HEK293 (cell line): Measurements from ENCODE around the gene TCERG1L.

Experiments used
- CTCF ChIA-PET: fragments of 350-600 bp; formaldehyde crosslinking; extraction: SDS; loops from one replicate; lab custom pipeline; 2021; ENCODE audit warnings: antibody characterized with exemption; lab: Yijun Ruan, JAX
- POLR2A ChIA-PET: fragments of 300-600 bp; formaldehyde crosslinking; extraction: SDS; loops from one replicate; lab custom pipeline; 2020; ENCODE audit warnings: antibody characterized with exemption, inconsistent platforms; lab: Yijun Ruan, JAX
- H3K27ac ChIP-seq: fragments of 200-500 bp; sonication (Bioruptor generic); 2 replicates; pipeline ENCODE4 v1.5.1; 2014; ENCODE audit warnings: low read depth, low read length, control low read depth, inconsistent platforms; ENCODE audit errors: extremely low read depth
- H3K36me3 ChIP-seq, 2 experiments: fragments of 200-500 bp in 1 of 2; sonication (Bioruptor generic) in 1 of 2; 1 replicate in 1 of 2; 2 replicates in 1 of 2; pipeline ENCODE4 v1.5.1; 2014 to 2017; ENCODE audit warnings: inconsistent platforms in 2 of 2, low read length in 2 of 2; ENCODE audit not compliant: control insufficient read depth in 2 of 2, insufficient read depth in 1 of 2
- H3K4me1 ChIP-seq: fragments of 200-500 bp; sonication (Bioruptor generic); 2 replicates; pipeline ENCODE4 v1.5.1; 2014; ENCODE audit warnings: mild to moderate bottlenecking, low read length, inconsistent platforms; ENCODE audit not compliant: control insufficient read depth, insufficient read depth
- H3K4me3 ChIP-seq: 2 replicates; pipeline ENCODE4 v1.5.1; 2011; ENCODE audit warnings: low read depth, mild to moderate bottlenecking, control low read depth, low read length, moderate library complexity
- H3K9me3 ChIP-seq: fragments of 200-500 bp; sonication (Bioruptor generic); 2 replicates; pipeline ENCODE4 v1.5.1; 2014; ENCODE audit warnings: low read depth, low read length, inconsistent platforms; ENCODE audit not compliant: control insufficient read depth, insufficient read depth
- GFI1B ChIP-seq: fragments of 450-650 bp; formaldehyde crosslinking; IDR thresholded peaks from 2 replicates; pipeline ENCODE4 v1.5.1; 2016; ENCODE audit warnings: missing biosample characterization, missing genetic modification characterization
- GLIS1 ChIP-seq: fragments of 450-650 bp; formaldehyde crosslinking; IDR thresholded peaks from 2 replicates; pipeline ENCODE4 v1.5.1; 2016; ENCODE audit warnings: missing biosample characterization, missing genetic modification characterization
- SETDB1 ChIP-seq: IDR thresholded peaks from one replicate; pipeline ENCODE4 v1.6.1; 2017; ENCODE audit warnings: mild to moderate bottlenecking, low read length, moderate library complexity, mixed read lengths; ENCODE audit not compliant: insufficient read length
- SP3 ChIP-seq: fragments of 450-650 bp; formaldehyde crosslinking; IDR thresholded peaks from 2 replicates; pipeline ENCODE4 v1.5.1; 2016; ENCODE audit warnings: missing biosample characterization, missing genetic modification characterization
- ZBTB1 ChIP-seq: fragments of 450-650 bp; formaldehyde crosslinking; IDR thresholded peaks from 2 replicates; pipeline ENCODE4 v1.5.1; 2016; ENCODE audit warnings: missing biosample characterization, missing genetic modification characterization
- ZBTB7A ChIP-seq: fragments of 450-650 bp; formaldehyde crosslinking; IDR thresholded peaks from 2 replicates; pipeline ENCODE4 v1.5.1; 2016; ENCODE audit warnings: low read depth, missing biosample characterization, missing genetic modification characterization
- ZFHX2 ChIP-seq: fragments of 450-650 bp; formaldehyde crosslinking; conservative IDR thresholded peaks from 2 replicates; pipeline ENCODE4 v1.5.1; 2016; ENCODE audit warnings: missing biosample characterization, missing genetic modification characterization
- ZNF10 ChIP-seq: fragments of 450-650 bp; formaldehyde crosslinking; IDR thresholded peaks from 2 replicates; pipeline ENCODE4 v1.5.1; 2017; ENCODE audit warnings: missing biosample characterization, missing genetic modification characterization
- ZNF146 ChIP-seq: fragments of 450-650 bp; formaldehyde crosslinking; IDR thresholded peaks from 2 replicates; pipeline ENCODE4 v1.5.1; 2016; ENCODE audit warnings: missing biosample characterization, missing genetic modification characterization
- ZNF169 ChIP-seq: fragments of 450-650 bp; formaldehyde crosslinking; IDR thresholded peaks from 2 replicates; pipeline ENCODE4 v1.5.1; 2016; ENCODE audit warnings: missing biosample characterization, missing genetic modification characterization
- ZNF366 ChIP-seq: fragments of 450-650 bp; formaldehyde crosslinking; conservative IDR thresholded peaks from 2 replicates; pipeline ENCODE4 v1.5.1; 2016; ENCODE audit warnings: missing biosample characterization, missing genetic modification characterization
- ZNF426 ChIP-seq: fragments of 450-650 bp; formaldehyde crosslinking; IDR thresholded peaks from 2 replicates; pipeline ENCODE4 v1.5.1; 2017; ENCODE audit warnings: missing biosample characterization, missing genetic modification characterization, mild to moderate bottlenecking, inconsistent platforms, moderate library complexity
- ZNF514 ChIP-seq: fragments of 450-650 bp; formaldehyde crosslinking; IDR thresholded peaks from 2 replicates; pipeline ENCODE4 v1.5.1; 2016; ENCODE audit warnings: missing biosample characterization, missing genetic modification characterization
- ZNF544 ChIP-seq: fragments of 450-650 bp; formaldehyde crosslinking; IDR thresholded peaks from 2 replicates; pipeline ENCODE4 v1.5.0; 2017; ENCODE audit warnings: missing biosample characterization, missing genetic modification characterization
- ZNF701 ChIP-seq: fragments of 450-650 bp; formaldehyde crosslinking; IDR thresholded peaks from 2 replicates; pipeline ENCODE4 v1.5.1; 2016; ENCODE audit warnings: missing biosample characterization, missing genetic modification characterization
- TF ChIP-seq, protein P1 (sequence below): fragments of 450-650 bp; formaldehyde crosslinking; IDR thresholded peaks from 2 replicates; pipeline ENCODE4 v1.5.1; 2016; ENCODE audit warnings: missing biosample characterization, missing genetic modification characterization, low read depth
- TF ChIP-seq, protein P2 (sequence below): fragments of 450-650 bp; formaldehyde crosslinking; IDR thresholded peaks from 2 replicates; pipeline ENCODE4 v1.5.1; 2016; ENCODE audit warnings: missing biosample characterization, missing genetic modification characterization
- TF ChIP-seq, protein P3 (sequence below): fragments of 450-650 bp; formaldehyde crosslinking; IDR thresholded peaks from 2 replicates; pipeline ENCODE4 v1.5.1; 2016; ENCODE audit warnings: missing biosample characterization, missing genetic modification characterization

Gene TCERG1L

DNA sequence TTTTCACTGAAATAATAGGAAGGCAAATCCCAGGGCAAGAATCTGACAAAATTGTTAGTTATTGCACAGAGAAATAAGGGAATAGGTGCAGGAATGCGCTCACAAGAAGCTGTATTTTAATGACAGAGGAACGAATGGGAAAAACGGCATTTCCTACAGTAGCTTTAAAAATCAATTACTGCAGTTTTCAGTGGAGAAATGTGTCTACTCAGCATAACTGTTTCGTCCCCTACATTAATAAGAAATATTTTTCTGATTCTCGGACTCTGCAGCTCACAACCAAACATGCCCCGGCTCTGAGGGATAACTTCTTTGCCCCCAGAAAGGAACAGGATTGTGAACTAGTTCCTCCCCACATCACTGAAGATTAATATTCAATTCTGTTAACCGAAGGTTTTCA lies 44.9 kb upstream of the TCERG1L start:
- Histone ChIP-seq H3K9me3 (no peaks in the 10 kb centered on the region), H3K4me3 (no peak overlapping the region), H3K36me3 (no peaks in the 10 kb centered on the region), H3K27ac (no peak overlapping the region), H3K4me1 (no peaks in the 10 kb centered on the region)
- ChIA-PET CTCF (no interaction called here), POLR2A (no interaction called here)
- TF ChIP-seq GFI1B (tag by site-specific recombination) (no peak), ZNF514 (no peak), SETDB1 (no peak)

DNA sequence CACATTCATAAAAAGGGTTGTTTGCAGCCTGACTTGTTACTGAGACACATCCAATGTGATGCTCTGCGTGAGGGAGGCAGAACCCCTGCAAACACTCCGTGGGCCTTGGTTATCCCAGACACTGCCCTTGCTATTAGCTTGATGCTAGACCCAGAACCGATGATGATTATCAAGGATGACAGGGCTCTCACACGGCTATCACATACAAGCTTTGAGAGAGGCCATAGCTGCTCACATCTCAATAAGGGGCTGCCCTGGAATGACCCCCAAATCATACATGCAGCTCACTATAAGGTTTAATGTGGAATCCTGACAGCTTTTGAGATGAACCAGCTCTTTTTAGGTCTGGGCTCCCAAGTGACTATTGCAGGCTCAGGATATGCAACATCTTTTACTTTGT lies 44.4 kb upstream of the TCERG1L start:
- no peak overlapping the region for H3K27ac ChIP-seq
- POLR2A ChIA-PET, result no interaction called here
- no peaks in the 10 kb centered on the region for H3K9me3 ChIP-seq
- H3K36me3 ChIP-seq, result no peaks in the 10 kb centered on the region
- H3K4me3 ChIP-seq, result no peak overlapping the region
- CTCF ChIA-PET, result no interaction called here
- TF ChIP-seq ZNF544 (tag by site-specific recombination) (no peak), GLIS1 (tag by site-specific recombination) (no peak), ZBTB7A (tag by site-specific recombination) (no peak), ZNF10 (tag by site-specific recombination) (no peak), SP3 (tag by site-specific recombination) (no peak), ZNF366 (tag by site-specific recombination) (no peak), ZBTB1 (tag by site-specific recombination) (no peak)
- TF ChIP-seq, protein P1, sequence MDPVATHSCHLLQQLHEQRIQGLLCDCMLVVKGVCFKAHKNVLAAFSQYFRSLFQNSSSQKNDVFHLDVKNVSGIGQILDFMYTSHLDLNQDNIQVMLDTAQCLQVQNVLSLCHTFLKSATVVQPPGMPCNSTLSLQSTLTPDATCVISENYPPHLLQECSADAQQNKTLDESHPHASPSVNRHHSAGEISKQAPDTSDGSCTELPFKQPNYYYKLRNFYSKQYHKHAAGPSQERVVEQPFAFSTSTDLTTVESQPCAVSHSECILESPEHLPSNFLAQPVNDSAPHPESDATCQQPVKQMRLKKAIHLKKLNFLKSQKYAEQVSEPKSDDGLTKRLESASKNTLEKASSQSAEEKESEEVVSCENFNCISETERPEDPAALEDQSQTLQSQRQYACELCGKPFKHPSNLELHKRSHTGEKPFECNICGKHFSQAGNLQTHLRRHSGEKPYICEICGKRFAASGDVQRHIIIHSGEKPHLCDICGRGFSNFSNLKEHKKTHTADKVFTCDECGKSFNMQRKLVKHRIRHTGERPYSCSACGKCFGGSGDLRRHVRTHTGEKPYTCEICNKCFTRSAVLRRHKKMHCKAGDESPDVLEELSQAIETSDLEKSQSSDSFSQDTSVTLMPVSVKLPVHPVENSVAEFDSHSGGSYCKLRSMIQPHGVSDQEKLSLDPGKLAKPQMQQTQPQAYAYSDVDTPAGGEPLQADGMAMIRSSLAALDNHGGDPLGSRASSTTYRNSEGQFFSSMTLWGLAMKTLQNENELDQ, result no peak
- TF ChIP-seq, protein P2, sequence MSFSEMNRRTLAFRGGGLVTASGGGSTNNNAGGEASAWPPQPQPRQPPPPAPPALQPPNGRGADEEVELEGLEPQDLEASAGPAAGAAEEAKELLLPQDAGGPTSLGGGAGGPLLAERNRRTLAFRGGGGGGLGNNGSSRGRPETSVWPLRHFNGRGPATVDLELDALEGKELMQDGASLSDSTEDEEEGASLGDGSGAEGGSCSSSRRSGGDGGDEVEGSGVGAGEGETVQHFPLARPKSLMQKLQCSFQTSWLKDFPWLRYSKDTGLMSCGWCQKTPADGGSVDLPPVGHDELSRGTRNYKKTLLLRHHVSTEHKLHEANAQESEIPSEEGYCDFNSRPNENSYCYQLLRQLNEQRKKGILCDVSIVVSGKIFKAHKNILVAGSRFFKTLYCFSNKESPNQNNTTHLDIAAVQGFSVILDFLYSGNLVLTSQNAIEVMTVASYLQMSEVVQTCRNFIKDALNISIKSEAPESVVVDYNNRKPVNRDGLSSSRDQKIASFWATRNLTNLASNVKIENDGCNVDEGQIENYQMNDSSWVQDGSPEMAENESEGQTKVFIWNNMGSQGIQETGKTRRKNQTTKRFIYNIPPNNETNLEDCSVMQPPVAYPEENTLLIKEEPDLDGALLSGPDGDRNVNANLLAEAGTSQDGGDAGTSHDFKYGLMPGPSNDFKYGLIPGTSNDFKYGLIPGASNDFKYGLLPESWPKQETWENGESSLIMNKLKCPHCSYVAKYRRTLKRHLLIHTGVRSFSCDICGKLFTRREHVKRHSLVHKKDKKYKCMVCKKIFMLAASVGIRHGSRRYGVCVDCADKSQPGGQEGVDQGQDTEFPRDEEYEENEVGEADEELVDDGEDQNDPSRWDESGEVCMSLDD, result no peak
- TF ChIP-seq, all 188 proteins: peak for 0
- H3K4me1 ChIP-seq, result no peaks in the 10 kb centered on the region

DNA sequence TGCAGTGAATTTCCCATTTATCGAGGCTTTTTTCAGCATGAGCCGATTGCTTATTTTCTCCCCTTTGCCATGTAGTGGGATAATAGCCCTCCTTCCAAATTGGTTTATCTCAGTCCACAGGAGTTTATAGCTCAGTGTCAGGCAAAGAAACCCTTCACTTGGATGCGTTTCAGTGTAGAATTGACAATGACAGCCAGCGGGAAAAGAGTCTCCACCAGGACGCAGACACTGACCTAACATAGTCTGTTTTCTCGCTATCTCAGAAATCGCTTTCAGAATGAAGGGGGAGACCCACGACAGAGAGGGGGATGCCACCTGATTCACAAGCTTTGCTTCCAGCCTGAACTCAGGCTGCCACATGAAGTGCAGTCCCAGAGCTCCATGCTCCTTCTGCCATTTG lies 43.5 kb upstream of the TCERG1L start:
- ChIA-PET POLR2A (no interaction called here), CTCF (no interaction called here)
- H3K36me3 ChIP-seq, result no peaks in the 10 kb centered on the region
- H3K9me3 ChIP-seq, result no peaks in the 10 kb centered on the region
- TF ChIP-seq ZNF146 (tag by site-specific recombination) (no peak), ZNF701 (tag by site-specific recombination) (no peak), ZFHX2 (tag by site-specific recombination) (no peak), ZNF426 (tag by site-specific recombination) (no peak), ZNF169 (no peak)
- TF ChIP-seq, protein P3, sequence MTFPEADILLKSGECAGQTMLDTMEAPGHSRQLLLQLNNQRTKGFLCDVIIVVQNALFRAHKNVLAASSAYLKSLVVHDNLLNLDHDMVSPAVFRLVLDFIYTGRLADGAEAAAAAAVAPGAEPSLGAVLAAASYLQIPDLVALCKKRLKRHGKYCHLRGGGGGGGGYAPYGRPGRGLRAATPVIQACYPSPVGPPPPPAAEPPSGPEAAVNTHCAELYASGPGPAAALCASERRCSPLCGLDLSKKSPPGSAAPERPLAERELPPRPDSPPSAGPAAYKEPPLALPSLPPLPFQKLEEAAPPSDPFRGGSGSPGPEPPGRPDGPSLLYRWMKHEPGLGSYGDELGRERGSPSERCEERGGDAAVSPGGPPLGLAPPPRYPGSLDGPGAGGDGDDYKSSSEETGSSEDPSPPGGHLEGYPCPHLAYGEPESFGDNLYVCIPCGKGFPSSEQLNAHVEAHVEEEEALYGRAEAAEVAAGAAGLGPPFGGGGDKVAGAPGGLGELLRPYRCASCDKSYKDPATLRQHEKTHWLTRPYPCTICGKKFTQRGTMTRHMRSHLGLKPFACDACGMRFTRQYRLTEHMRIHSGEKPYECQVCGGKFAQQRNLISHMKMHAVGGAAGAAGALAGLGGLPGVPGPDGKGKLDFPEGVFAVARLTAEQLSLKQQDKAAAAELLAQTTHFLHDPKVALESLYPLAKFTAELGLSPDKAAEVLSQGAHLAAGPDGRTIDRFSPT, result no peak
- H3K4me1 ChIP-seq, result no peaks in the 10 kb centered on the region
- H3K27ac ChIP-seq, result no peak overlapping the region
- H3K4me3 ChIP-seq, result no peak overlapping the region
